Kidney epithelial cell (primary cell): ENCODE measurements around the gene PHYKPL. TPM values are rescaled to one million over a fixed set of nuclear protein-coding genes. Genes with fewer than 3 reads are reported as not detected.
"Not testable (repeated sequence)": the region's sequence is repeated elsewhere in the genome, so short reads cannot be mapped to it uniquely, and the experiment has no call there.

Experiments
- DNase-seq: peaks from one replicate; pipeline ENCODE4 v3.0.0-alpha.2; 2010; ENCODE audit warnings: low read depth
- H3K27me3 ChIP-seq: 2 replicates; pipeline ENCODE4 v1.6.0; 2011; ENCODE audit warnings: low read length; ENCODE audit not compliant: control insufficient read depth, insufficient read depth
- H3K36me3 ChIP-seq: 2 replicates; pipeline ENCODE4 v1.5.1; 2011; ENCODE audit warnings: low read length; ENCODE audit not compliant: control insufficient read depth, insufficient read depth
- H3K4me3 ChIP-seq: 2 replicates; pipeline ENCODE4 v1.5.1; 2011; ENCODE audit warnings: low read depth, mild to moderate bottlenecking, control low read depth, low read length
- CTCF ChIP-seq: IDR thresholded peaks from 2 replicates; pipeline ENCODE4 v1.5.1; 2011; ENCODE audit warnings: mild to moderate bottlenecking, moderate library complexity, low read length, control low read depth, inconsistent platforms; ENCODE audit not compliant: insufficient read depth, poor library complexity, severe bottlenecking
- total RNA-seq: library from RNA; depleted of rRNA; stranded (reverse); fragments of >200 nt; gene quantifications from 2 replicates; pipeline ENCODE4 v1.2.3, GENCODE V29; 2015

The PHYKPL gene
- total RNA-seq, 1 donor from 2014 or later = 18.7 TPM

GRCh38 chr5:178261666-178262600 lies 29.3 kb upstream of the PHYKPL start:
- Histone ChIP-seq H3K36me3 (no peaks in the 10 kb centered on the region), H3K27me3 (no peaks in the 10 kb centered on the region), H3K4me3 (no peak overlapping the region)
- no peak for DNase-seq
- no peak for TF ChIP-seq CTCF

- Histone ChIP-seq H3K27me3 (no peaks in the 10 kb centered on the region), H3K4me3 (no peak overlapping the region), H3K36me3 (no peaks in the 10 kb centered on the region)
- DNase-seq = no peak
- no peak for TF ChIP-seq CTCF
Measured at GRCh38 chr5:178259623-178260536, 27.3 kb upstream of the PHYKPL start.

- Histone ChIP-seq H3K36me3 (no peaks in the 10 kb centered on the region), H3K27me3 (no peaks in the 10 kb centered on the region), H3K4me3 (no peak overlapping the region)
- no peak for DNase-seq
- no peak for TF ChIP-seq CTCF
Measured at GRCh38 chr5:178257650-178258049, 25.0 kb upstream of the PHYKPL start.

- no peak overlapping the region for H3K4me3 ChIP-seq
- H3K36me3 ChIP-seq = no peaks in the 10 kb centered on the region
- no peak for DNase-seq
- H3K27me3 ChIP-seq = no peaks in the 10 kb centered on the region
- TF ChIP-seq CTCF = no peak
Measured at GRCh38 chr5:178256746-178257145, 24.1 kb upstream of the PHYKPL start.

- not testable (repeated sequence) for DNase-seq, H3K27me3 ChIP-seq, H3K36me3 ChIP-seq, H3K4me3 ChIP-seq
Measured at GRCh38 chr5:178253632-178254031, 21.0 kb upstream of the PHYKPL start.

GRCh38 chr5:178252258-178252657 lies 19.7 kb upstream of the PHYKPL start:
- DNase-seq = no peak
- no peaks in the 10 kb centered on the region for H3K36me3 ChIP-seq
- H3K27me3 ChIP-seq = no peaks in the 10 kb centered on the region
- H3K4me3 ChIP-seq = no peak overlapping the region
- no peak for TF ChIP-seq CTCF
